Smooth muscle cell (in vitro differentiated cells): ENCODE results near the gene FBN3. TPM values are rescaled to one million over a fixed set of nuclear protein-coding genes. Genes with fewer than 3 reads are reported as not detected.
"Not testable (repeated sequence)": the region's sequence is repeated elsewhere in the genome, so short reads cannot be mapped to it uniquely, and the experiment has no call there.

Experiments
- DNase-seq: peaks from one replicate; lab custom pipeline; 2025; ENCODE audit not compliant: unreplicated experiment; lab: John Stamatoyannopoulos, UW
- H2AFZ ChIP-seq: fragments of 200-600 bp; sonication (generic); 2 replicates; pipeline ENCODE4 v1.6.0; 2016; ENCODE audit warnings: antibody characterized with exemption, low read depth, mild to moderate bottlenecking
- H3F3A ChIP-seq: fragments of 200-600 bp; sonication (generic); 2 replicates; pipeline ENCODE4 v1.6.0; 2017; ENCODE audit warnings: antibody characterized with exemption, low read depth
- H3K27ac ChIP-seq: fragments of 200-600 bp; sonication (generic); 2 replicates; pipeline ENCODE4 v1.5.1; 2016; ENCODE audit warnings: low read depth, mild to moderate bottlenecking
- H3K27me3 ChIP-seq: fragments of 200-600 bp; sonication (generic); 2 replicates; pipeline ENCODE4 v1.6.1; 2016; ENCODE audit warnings: low read depth, mild to moderate bottlenecking
- H3K36me3 ChIP-seq: fragments of 200-600 bp; sonication (generic); 2 replicates; pipeline ENCODE4 v1.5.1; 2016; ENCODE audit warnings: low read depth
- H3K4me1 ChIP-seq: fragments of 200-600 bp; sonication (generic); 2 replicates; pipeline ENCODE4 v1.5.1; 2016; ENCODE audit warnings: low read depth
- H3K4me2 ChIP-seq: fragments of 200-600 bp; sonication (generic); 2 replicates; pipeline ENCODE4 v1.6.0; 2016; ENCODE audit warnings: mild to moderate bottlenecking
- H3K4me3 ChIP-seq: fragments of 200-600 bp; sonication (generic); 2 replicates; pipeline ENCODE4 v1.5.1; 2016; ENCODE audit warnings: mild to moderate bottlenecking
- H3K79me2 ChIP-seq: fragments of 200-600 bp; sonication (generic); 2 replicates; pipeline ENCODE4 v1.6.0; 2016; ENCODE audit warnings: low read depth, mild to moderate bottlenecking
- H3K9ac ChIP-seq: fragments of 200-600 bp; sonication (generic); 2 replicates; pipeline ENCODE4 v1.6.0; 2016; ENCODE audit warnings: low read depth
- H3K9me3 ChIP-seq: fragments of 200-600 bp; sonication (generic); replicated peaks from 2 replicates; pipeline ENCODE4 v1.5.1; 2016; ENCODE audit warnings: low read depth
- H4K20me1 ChIP-seq: fragments of 200-600 bp; sonication (generic); 2 replicates; pipeline ENCODE4 v1.6.0; 2016; ENCODE audit warnings: low read depth
- CTCF ChIP-seq: fragments of 200-600 bp; sonication (generic); IDR thresholded peaks from 2 replicates; pipeline ENCODE4 v1.5.1; 2017; ENCODE audit warnings: borderline replicate concordance, mild to moderate bottlenecking, antibody characterized with exemption; ENCODE audit not compliant: insufficient read depth, poor library complexity, severe bottlenecking
- WGBS: methylation state at CpG from one replicate; pipeline ENCODE4 v1.1.7; 2016; ENCODE audit warnings: low lambda C conversion rate; 5-methylcytosine and 5-hydroxymethylcytosine counted together
- polyA plus RNA-seq: library from polyadenylated mRNA; unstranded; fragments of >200 nt; fragmentation: Nextera tagmentation; extraction: Ambion mirVana; gene quantifications from 2 replicates; pipeline ENCODE4 v1.2.1, GENCODE V29; 2016
- total RNA-seq: library from RNA; depleted of rRNA; stranded (reverse); fragments of >200 nt; gene quantifications from 2 replicates; pipeline ENCODE4 v1.2.3, GENCODE V29; 2014

The FBN3 gene
- total and polyA plus RNA-seq, 2 experiments from 2014 or later: not detected

GRCh38 chr19:8155318-8155717 is 5.9 kb upstream of the FBN3 start:
- WGBS: 98% methylated on average over 2 of the region's 2 CpGs

GRCh38 chr19:8154014-8154413 is 4.6 kb upstream of the FBN3 start:
- DNase-seq, H3K79me2 ChIP-seq, H3K4me2 ChIP-seq, H3K36me3 ChIP-seq, H3K9ac ChIP-seq, H3K27ac ChIP-seq, H2AFZ ChIP-seq, H4K20me1 ChIP-seq, H3K4me1 ChIP-seq, H3F3A ChIP-seq, H3K9me3 ChIP-seq, H3K4me3 ChIP-seq: not testable (repeated sequence)
- peaks cover 11% of the 10 kb centered on the region for H3K27me3 ChIP-seq
- WGBS: 62% methylated on average over 10 of the region's 10 CpGs

More at GRCh38 chr19:8155318-8155717, 5.9 kb upstream of the FBN3 start:
- Histone ChIP-seq H3K27ac (no peak overlapping the region), H3F3A (no peaks in the 10 kb centered on the region), H3K4me3 (no peak overlapping the region), H2AFZ (no peak overlapping the region), H3K9me3 (no peaks in the 10 kb centered on the region), H3K4me1 (no peaks in the 10 kb centered on the region), H4K20me1 (no peaks in the 10 kb centered on the region), H3K36me3 (no peaks in the 10 kb centered on the region), H3K27me3 (no peaks in the 10 kb centered on the region), H3K9ac (no peak overlapping the region), H3K4me2 (no peak overlapping the region), H3K79me2 (no peaks in the 10 kb centered on the region)
- no peak for TF ChIP-seq CTCF
- DNase-seq: no peak

- no peaks in the 10 kb centered on the region for H3K9me3 ChIP-seq
- no peaks in the 10 kb centered on the region for H3F3A ChIP-seq
- DNase-seq: no peak
- H2AFZ ChIP-seq: no peak overlapping the region
- WGBS: 69% methylated on average over 5 of the region's 5 CpGs
- no peaks in the 10 kb centered on the region for H4K20me1 ChIP-seq
- no peaks in the 10 kb centered on the region for H3K79me2 ChIP-seq
- no peak overlapping the region for H3K4me3 ChIP-seq
- no peak overlapping the region for H3K27ac ChIP-seq
- H3K4me2 ChIP-seq: no peak overlapping the region
- peaks cover 22% of the 10 kb centered on the region for H3K27me3 ChIP-seq
- no peaks in the 10 kb centered on the region for H3K4me1 ChIP-seq
- H3K36me3 ChIP-seq: no peaks in the 10 kb centered on the region
- TF ChIP-seq CTCF: no peak
- H3K9ac ChIP-seq: no peak overlapping the region
These were observed 2.3 kb upstream of the FBN3 start for GRCh38 chr19:8151767-8152035.

- Histone ChIP-seq H3K9ac (no peak overlapping the region), H4K20me1 (no peaks in the 10 kb centered on the region), H2AFZ (no peak overlapping the region), H3K27me3 (peaks cover 22% of the 10 kb centered on the region), H3F3A (no peaks in the 10 kb centered on the region), H3K4me2 (no peak overlapping the region), H3K9me3 (no peaks in the 10 kb centered on the region), H3K36me3 (no peaks in the 10 kb centered on the region), H3K79me2 (no peaks in the 10 kb centered on the region), H3K4me1 (no peaks in the 10 kb centered on the region), H3K27ac (no peak overlapping the region), H3K4me3 (no peak overlapping the region)
- 90% methylated on average over 15 of the region's 15 CpGs for WGBS
- TF ChIP-seq CTCF: no peak
- no peak for DNase-seq
These were observed 1.8 kb upstream of the FBN3 start for GRCh38 chr19:8150998-8151766.
